Endodermal cell (in vitro differentiated cells): ENCODE measurements around the gene SLC1A7. TPM values are rescaled to one million over a fixed set of nuclear protein-coding genes. Genes with fewer than 3 reads are reported as not detected.

Experiments
- DNase-seq: peaks from one replicate; pipeline ENCODE4 v3.0.0-alpha.2; 2017
- H3K27ac ChIP-seq: 2 replicates; pipeline ENCODE4 v1.5.1; 2013; ENCODE audit warnings: mild to moderate bottlenecking, low read depth, low read length, moderate library complexity
- H3K27me3 ChIP-seq: 2 replicates; pipeline ENCODE4 v1.6.1; 2013; ENCODE audit warnings: mild to moderate bottlenecking, low read length, moderate library complexity; ENCODE audit not compliant: insufficient read depth, control insufficient read depth, poor library complexity, severe bottlenecking
- H3K36me3 ChIP-seq: 2 replicates; pipeline ENCODE4 v1.7.0; 2013; ENCODE audit warnings: mild to moderate bottlenecking, low read length, moderate library complexity; ENCODE audit not compliant: control insufficient read depth, insufficient read depth
- H3K4me1 ChIP-seq: one replicate; pipeline ENCODE4 v1.7.0; 2013; ENCODE audit warnings: low read length; ENCODE audit not compliant: control insufficient read depth, insufficient read depth
- H3K4me3 ChIP-seq: 2 replicates; pipeline ENCODE4 v1.5.1; 2013; ENCODE audit warnings: mild to moderate bottlenecking, low read length, moderate library complexity
- H3K9ac ChIP-seq: 2 replicates; pipeline ENCODE4 v1.6.1; 2013; ENCODE audit warnings: mild to moderate bottlenecking, low read length, moderate library complexity; ENCODE audit not compliant: poor library complexity, severe bottlenecking; ENCODE audit errors: extremely low read depth
- H3K9me3 ChIP-seq: 2 replicates; pipeline ENCODE4 v1.6.1; 2013; ENCODE audit warnings: mild to moderate bottlenecking, low read length, moderate library complexity; ENCODE audit not compliant: control insufficient read depth
- H3K27ac Mint-ChIP-seq: 2 replicates; pipeline ENCODE4 v1.8.0; 2020; ENCODE audit warnings: mixed read lengths
- H3K27me3 Mint-ChIP-seq: 2 replicates; pipeline ENCODE4 v1.8.0; 2021; ENCODE audit warnings: mild to moderate bottlenecking, mixed read lengths; ENCODE audit not compliant: insufficient read depth
- H3K36me3 Mint-ChIP-seq: 2 replicates; pipeline ENCODE4 v1.8.0; 2020; ENCODE audit warnings: low read depth, mixed read lengths
- H3K4me1 Mint-ChIP-seq: 2 replicates; pipeline ENCODE4 v1.8.0; 2020; ENCODE audit warnings: mixed read lengths
- H3K4me3 Mint-ChIP-seq: 2 replicates; pipeline ENCODE4 v1.8.0; 2020; ENCODE audit warnings: mild to moderate bottlenecking, moderate library complexity, mixed read lengths
- H3K9me3 Mint-ChIP-seq: 2 replicates; pipeline ENCODE4 v1.8.0; 2020; ENCODE audit warnings: mild to moderate bottlenecking, mixed read lengths
- WGBS, 2 experiments: methylation state at CpG; one replicate each; pipeline versions ENCODE4 v1.1.5 to v1.1.7; 2013; ENCODE audit warnings: missing lambda C conversion rate in 2 of 2, mixed read lengths in 1 of 2; ENCODE audit not compliant: insufficient coverage in 1 of 2, insufficient read length in 1 of 2; 5-methylcytosine and 5-hydroxymethylcytosine counted together
- total RNA-seq, 2 donors: library from RNA; stranded (reverse); fragmentation: NEBNext Ultra II Directional in 1 of 2; extraction: Animal tissue kit (Norgen Biotek cat#: 25700) in 1 of 2; gene quantifications; 2 replicates in 1 of 2; 3 replicates in 1 of 2; pipeline ENCODE4 v1.2.1, GENCODE V29; 2021
- TF ChIP-seq, protein P1 (sequence below): fragments of 200-600 bp; sonication (generic); conservative IDR thresholded peaks from 2 replicates; pipeline ENCODE4 v1.5.0; 2021; ENCODE audit warnings: antibody characterized with exemption, mild to moderate bottlenecking

Gene SLC1A7
- total RNA-seq, 2 donors from 2014 or later = 1.7 to 2.3 TPM

DNA sequence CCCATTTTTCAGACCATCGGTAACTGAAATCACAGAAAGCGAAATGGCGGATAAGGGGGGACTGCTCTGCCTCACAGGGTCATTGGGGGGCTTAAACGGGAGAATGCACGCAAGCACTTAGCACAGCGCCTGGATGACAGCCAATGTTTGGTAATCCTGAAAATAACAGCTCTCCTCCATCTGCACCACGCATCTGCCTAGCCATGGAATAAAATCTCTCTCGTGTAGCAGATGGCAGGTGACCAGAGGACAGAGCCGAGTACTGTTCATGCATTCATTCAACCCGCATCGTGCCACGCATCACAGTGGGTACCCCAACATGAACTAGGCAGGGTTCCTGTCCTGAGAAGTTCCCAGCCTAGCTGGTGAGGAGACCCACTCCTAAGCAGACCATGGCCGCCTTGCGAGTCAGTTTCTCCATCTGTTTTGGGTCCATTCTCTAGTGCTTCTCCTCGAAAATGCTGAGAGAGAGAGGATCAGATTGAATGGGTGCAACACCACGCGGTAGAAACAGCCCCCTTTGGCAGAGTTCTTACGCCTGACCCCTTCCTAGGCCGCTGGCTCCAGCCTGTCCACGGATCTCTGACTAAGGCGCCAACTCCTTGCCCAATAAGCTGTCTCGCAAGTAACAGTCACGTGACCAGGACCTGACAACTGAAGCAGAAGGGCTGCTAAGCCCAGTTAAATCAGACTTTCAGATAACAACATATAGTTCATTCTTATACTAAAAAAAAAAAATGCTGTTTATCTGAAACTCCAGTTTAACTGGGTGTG, 7.3 kb downstream of the SLC1A7 start:
- peaks cover 19% of the 10 kb centered on the region for H3K9me3 Mint-ChIP-seq
- no peak overlapping the region for H3K27ac Mint-ChIP-seq
- peaks cover 31% of the 10 kb centered on the region for H3K27me3 Mint-ChIP-seq

DNA sequence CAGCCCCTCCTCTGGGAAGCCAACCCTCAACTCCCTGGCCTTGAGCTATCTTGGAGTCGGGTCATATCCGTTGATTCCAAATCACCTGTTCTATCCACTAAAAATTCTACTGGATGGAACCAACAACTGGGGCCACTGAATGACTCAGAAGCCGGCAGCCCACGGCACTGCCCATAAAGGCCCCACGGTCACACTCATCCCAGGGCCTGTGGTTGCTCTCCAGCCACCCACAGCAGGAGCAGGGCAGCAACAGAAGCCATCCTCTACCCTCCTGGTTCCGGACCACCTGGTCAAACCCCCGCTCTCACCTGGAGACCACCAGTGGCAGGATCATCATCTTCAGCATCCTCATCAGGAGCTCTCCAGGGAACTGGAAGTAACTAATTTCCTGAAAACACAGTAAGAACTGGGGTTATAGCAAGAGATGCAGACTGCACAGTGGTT, 8.4 kb downstream of the SLC1A7 start:
- no peaks in the 10 kb centered on the region for H3K4me1 ChIP-seq
- TF ChIP-seq, protein P1, sequence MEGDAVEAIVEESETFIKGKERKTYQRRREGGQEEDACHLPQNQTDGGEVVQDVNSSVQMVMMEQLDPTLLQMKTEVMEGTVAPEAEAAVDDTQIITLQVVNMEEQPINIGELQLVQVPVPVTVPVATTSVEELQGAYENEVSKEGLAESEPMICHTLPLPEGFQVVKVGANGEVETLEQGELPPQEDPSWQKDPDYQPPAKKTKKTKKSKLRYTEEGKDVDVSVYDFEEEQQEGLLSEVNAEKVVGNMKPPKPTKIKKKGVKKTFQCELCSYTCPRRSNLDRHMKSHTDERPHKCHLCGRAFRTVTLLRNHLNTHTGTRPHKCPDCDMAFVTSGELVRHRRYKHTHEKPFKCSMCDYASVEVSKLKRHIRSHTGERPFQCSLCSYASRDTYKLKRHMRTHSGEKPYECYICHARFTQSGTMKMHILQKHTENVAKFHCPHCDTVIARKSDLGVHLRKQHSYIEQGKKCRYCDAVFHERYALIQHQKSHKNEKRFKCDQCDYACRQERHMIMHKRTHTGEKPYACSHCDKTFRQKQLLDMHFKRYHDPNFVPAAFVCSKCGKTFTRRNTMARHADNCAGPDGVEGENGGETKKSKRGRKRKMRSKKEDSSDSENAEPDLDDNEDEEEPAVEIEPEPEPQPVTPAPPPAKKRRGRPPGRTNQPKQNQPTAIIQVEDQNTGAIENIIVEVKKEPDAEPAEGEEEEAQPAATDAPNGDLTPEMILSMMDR = no peak
- Mint-ChIP-seq H3K4me1 (peaks cover 20% of the 10 kb centered on the region), H3K9me3 (peaks cover 19% of the 10 kb centered on the region), H3K27ac (no peak overlapping the region), H3K27me3 (peaks cover 31% of the 10 kb centered on the region), H3K4me3 (no peak overlapping the region), H3K36me3 (peaks cover 2% of the 10 kb centered on the region)
- H3K27ac ChIP-seq = no peak overlapping the region
- H3K27me3 ChIP-seq = no peaks in the 10 kb centered on the region
- WGBS, 2 experiments = 94 to 96% methylated on average over 3 to 7 of the region's 7 CpGs
- no peak overlapping the region for H3K4me3 ChIP-seq
- no peaks in the 10 kb centered on the region for H3K36me3 ChIP-seq
- DNase-seq = peak; percentile 24
- H3K9ac ChIP-seq = no peak overlapping the region
- peaks cover 12% of the 10 kb centered on the region for H3K9me3 ChIP-seq

More for the DNA sequence above, 7.3 kb downstream of the SLC1A7 start:
- 90 to 92% methylated on average over 18 to 23 of the region's 23 CpGs for whole genome bisulfite sequencing, 2 experiments
- no peak overlapping the region for H3K4me3 Mint-ChIP-seq
- Histone ChIP-seq H3K27me3 (no peaks in the 10 kb centered on the region), H3K4me3 (no peak overlapping the region), H3K4me1 (no peaks in the 10 kb centered on the region), H3K9ac (no peak overlapping the region), H3K9me3 (peaks cover 12% of the 10 kb centered on the region), H3K27ac (no peak overlapping the region), H3K36me3 (no peaks in the 10 kb centered on the region)
- DNase-seq = peak; percentile 41
- H3K36me3 Mint-ChIP-seq = peaks cover 2% of the 10 kb centered on the region
- TF ChIP-seq, protein P1 = no peak
- peaks cover 16% of the 10 kb centered on the region for H3K4me1 Mint-ChIP-seq

DNA sequence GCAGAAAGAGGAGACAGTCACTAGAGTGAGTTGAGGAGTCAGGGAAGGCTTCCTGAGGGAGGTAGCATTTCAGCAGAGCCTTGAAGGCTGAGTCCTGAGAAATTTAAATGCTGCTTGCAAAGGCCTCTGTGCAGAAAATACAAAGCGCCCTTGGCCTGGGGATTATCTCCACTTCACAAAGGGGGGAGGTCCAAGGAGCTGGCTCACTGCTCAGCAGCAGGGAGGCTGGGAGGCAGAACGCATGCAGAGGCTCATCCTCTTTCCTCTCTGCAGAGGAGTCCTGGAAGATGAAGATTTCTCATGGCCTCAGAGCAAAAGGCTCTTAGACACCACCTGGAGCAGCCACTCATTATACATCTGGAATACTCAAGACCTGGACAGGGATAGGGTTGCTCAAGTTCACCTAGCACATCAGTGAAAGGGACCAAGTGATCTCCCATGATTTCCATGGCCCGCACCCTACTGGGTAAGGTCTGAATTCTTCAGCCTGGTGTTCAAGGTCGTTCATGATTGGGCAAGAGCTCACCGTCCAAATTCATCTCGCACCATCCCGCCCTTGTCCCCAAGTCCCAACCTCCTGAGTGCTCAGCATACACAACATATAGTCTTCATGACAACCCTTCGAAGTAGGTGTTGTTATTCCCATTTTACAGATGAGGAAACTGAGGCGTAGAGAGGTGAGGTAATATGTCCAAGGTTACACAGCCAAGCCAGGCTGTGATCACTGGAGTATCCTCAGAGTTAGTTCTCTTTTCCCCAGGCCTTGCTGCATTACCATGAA, 9.0 kb downstream of the SLC1A7 start:
- Histone ChIP-seq H3K9ac (no peak overlapping the region), H3K27me3 (no peaks in the 10 kb centered on the region), H3K9me3 (peaks cover 12% of the 10 kb centered on the region), H3K4me1 (no peaks in the 10 kb centered on the region), H3K36me3 (no peaks in the 10 kb centered on the region), H3K27ac (no peak overlapping the region), H3K4me3 (no peak overlapping the region)
- 88 to 89% methylated on average over 7 to 8 of the region's 9 CpGs for WGBS, 2 experiments
- no peak overlapping the region for H3K4me3 Mint-ChIP-seq
- H3K27ac Mint-ChIP-seq = no peak overlapping the region
- peaks cover 20% of the 10 kb centered on the region for H3K4me1 Mint-ChIP-seq
- TF ChIP-seq, protein P1 = no peak
- peaks cover 15% of the 10 kb centered on the region for H3K9me3 Mint-ChIP-seq
- peaks cover 30% of the 10 kb centered on the region for H3K27me3 Mint-ChIP-seq
- H3K36me3 Mint-ChIP-seq = peaks cover 2% of the 10 kb centered on the region
- DNase-seq = peak; percentile 40
